ENCODE results near the gene MACROD2. TPM values are rescaled to one million over a fixed set of nuclear protein-coding genes. Genes with fewer than 3 reads are reported as not detected.

Gene MACROD2
- total RNA-seq, 1 experiment from 2014 or later, result 1.6 TPM

GRCh38 chr20:15654208-15654649, 1658.9 kb downstream of the MACROD2 start:
- Histone ChIP-seq H3K23me2 (ENCODE audit: insufficient read length, low read depth, low read length, poor library complexity, severe bottlenecking) (no peaks in the 10 kb centered on the region), H3K9me3 (ENCODE audit: control insufficient read depth, low read depth, low read length) (no peaks in the 10 kb centered on the region), H3K4me1 (ENCODE audit: insufficient read depth, low read length) (peaks cover 2% of the 10 kb centered on the region; the same call in 1 of the 2 replicates), H2AK5ac (ENCODE audit: insufficient read length, low read length) (no peak overlapping the region), H3K4ac (ENCODE audit: low read depth, low read length) (no peak overlapping the region), H4K91ac (ENCODE audit: insufficient read length, low read depth, low read length) (no peak overlapping the region), H2AFZ (ENCODE audit: low read length) (no peak overlapping the region), H2BK5ac (ENCODE audit: insufficient read length, low read length) (no peak overlapping the region), H2BK15ac (ENCODE audit: low read depth, low read length) (no peak overlapping the region), H3K23ac (ENCODE audit: insufficient read length, low read depth, low read length) (no peak overlapping the region), H3K56ac (ENCODE audit: insufficient read length, low read depth, low read length) (no peak overlapping the region), H3K79me2 (ENCODE audit: insufficient read depth, low read length) (no peaks in the 10 kb centered on the region), H3K27ac (ENCODE audit: insufficient read length, low read depth, low read length) (no peak overlapping the region), H2BK120ac (ENCODE audit: low read depth, low read length, poor library complexity, severe bottlenecking) (no peak overlapping the region), H3K79me1 (ENCODE audit: insufficient read depth, low read depth, low read length, poor library complexity, severe bottlenecking) (no peaks in the 10 kb centered on the region), H3K4me2 (ENCODE audit: insufficient read depth, insufficient read length, low read length) (no peak overlapping the region), H3K14ac (ENCODE audit: insufficient read depth, low read length) (no peak overlapping the region), H4K20me1 (ENCODE audit: control insufficient read depth, insufficient read depth, insufficient read length) (no peaks in the 10 kb centered on the region), H4K5ac (ENCODE audit: insufficient read length, low read depth, low read length) (no peak overlapping the region), H3K27me3 (ENCODE audit: insufficient read depth, low read length) (no peaks in the 10 kb centered on the region; the same call in 1 of the 2 replicates), H4K8ac (replicated peaks; ENCODE audit: insufficient read length, low read depth, low read length) (no peak overlapping the region), H3K9ac (ENCODE audit: extremely low read depth, insufficient read length, low read length) (no peak overlapping the region), H2BK12ac (ENCODE audit: insufficient read length, low read depth, low read length) (no peak overlapping the region), H2BK20ac (ENCODE audit: low read depth, low read length, poor library complexity, severe bottlenecking) (no peak overlapping the region), H3T11ph (ENCODE audit: low read length) (no peak overlapping the region), H3K18ac (ENCODE audit: insufficient read length, low read depth, low read length) (no peak overlapping the region)
- WGBS (ENCODE audit: extremely low coverage, insufficient read length, low lambda C conversion rate), result no CpG with 5 or more reads among the region's 2 CpGs
- peak; percentile 80 for DNase-seq
- Mint-ChIP-seq H3K4me1 (peaks cover 15 to 19% of the 10 kb centered on the region in 2 experiments), H3K27me3 (ENCODE audit: low read depth) (no peaks in the 10 kb centered on the region), H3K9me3 (no peaks in the 10 kb centered on the region), H3K4me3 (no peak overlapping the region), H3K27ac (no peak overlapping the region), H3K36me3 (ENCODE audit: insufficient read depth in 1 of 3, low read depth in 3 of 3) (no peaks in the 10 kb centered on the region)
- peak; percentile 88 for TF ChIP-seq CTCF (conservative IDR thresholded peaks at IDR 0.05)

Measured in H9 (cell line).